DND-41 (cell line): ENCODE measurements around the gene HIBADH.

Experiments
- EZH2 ChIP-seq: IDR thresholded peaks from 3 replicates; pipeline ENCODE4 v1.6.1; 2012; ENCODE audit warnings: borderline replicate concordance, low read depth, mild to moderate bottlenecking, moderate library complexity, low read length, inconsistent platforms; ENCODE audit not compliant: severe bottlenecking
- TF ChIP-seq, protein P1 (sequence below): IDR thresholded peaks from 2 replicates; pipeline ENCODE4 v1.5.1; 2012; ENCODE audit warnings: borderline replicate concordance, low read length, moderate library complexity, mild to moderate bottlenecking; ENCODE audit not compliant: poor library complexity, severe bottlenecking; ENCODE audit errors: extremely low read depth

- TF ChIP-seq, protein P1, sequence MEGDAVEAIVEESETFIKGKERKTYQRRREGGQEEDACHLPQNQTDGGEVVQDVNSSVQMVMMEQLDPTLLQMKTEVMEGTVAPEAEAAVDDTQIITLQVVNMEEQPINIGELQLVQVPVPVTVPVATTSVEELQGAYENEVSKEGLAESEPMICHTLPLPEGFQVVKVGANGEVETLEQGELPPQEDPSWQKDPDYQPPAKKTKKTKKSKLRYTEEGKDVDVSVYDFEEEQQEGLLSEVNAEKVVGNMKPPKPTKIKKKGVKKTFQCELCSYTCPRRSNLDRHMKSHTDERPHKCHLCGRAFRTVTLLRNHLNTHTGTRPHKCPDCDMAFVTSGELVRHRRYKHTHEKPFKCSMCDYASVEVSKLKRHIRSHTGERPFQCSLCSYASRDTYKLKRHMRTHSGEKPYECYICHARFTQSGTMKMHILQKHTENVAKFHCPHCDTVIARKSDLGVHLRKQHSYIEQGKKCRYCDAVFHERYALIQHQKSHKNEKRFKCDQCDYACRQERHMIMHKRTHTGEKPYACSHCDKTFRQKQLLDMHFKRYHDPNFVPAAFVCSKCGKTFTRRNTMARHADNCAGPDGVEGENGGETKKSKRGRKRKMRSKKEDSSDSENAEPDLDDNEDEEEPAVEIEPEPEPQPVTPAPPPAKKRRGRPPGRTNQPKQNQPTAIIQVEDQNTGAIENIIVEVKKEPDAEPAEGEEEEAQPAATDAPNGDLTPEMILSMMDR = no peak
- TF ChIP-seq EZH2 = no peak
These were observed 15.6 kb downstream of the HIBADH start for GRCh38 chr7:27647046-27647445.
